ENCODE results near the gene CTNNA2. TPM values are rescaled to one million over a fixed set of nuclear protein-coding genes. Genes with fewer than 3 reads are reported as not detected.

CTNNA2 gene
- total and polyA plus RNA-seq, 2 of the 8 experiments (the other 6 are each of a cell fraction or from before 2014, with no cell fraction given), result 3.9 to 9.0 TPM

DNA sequence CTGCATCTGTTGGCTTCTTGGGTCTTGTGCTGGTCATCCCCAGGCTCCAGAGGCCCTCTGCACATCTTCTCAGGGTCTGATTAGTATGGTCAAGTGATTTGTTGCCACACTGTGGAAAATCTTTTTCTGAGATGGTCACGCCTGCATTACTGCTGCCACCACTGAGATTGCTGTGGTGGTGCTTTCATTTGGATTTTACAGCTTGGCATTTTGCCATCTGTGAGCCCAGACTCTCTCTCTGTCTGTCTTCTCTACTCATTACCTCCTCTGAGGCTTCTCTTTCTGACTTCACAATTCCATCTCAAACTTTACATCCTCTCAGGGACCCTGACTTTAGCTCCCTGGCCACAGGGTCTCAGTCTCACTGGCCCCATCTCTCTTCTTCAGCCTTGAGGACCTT lies 637.1 kb downstream of the CTNNA2 start (continued):
- TF ChIP-seq RXRA (IDR thresholded peaks at IDR 0.05; ENCODE audit: insufficient read depth, low read depth, low read length) (no peak), EZH2 (IDR thresholded peaks at IDR 0.05; ENCODE audit: low read depth, low read length, severe bottlenecking) (no peak), CBX5 (IDR thresholded peaks at IDR 0.05; ENCODE audit: low read depth, low read length) (no peak), CREB1 (IDR thresholded peaks at IDR 0.05) (no peak), TAF1 (IDR thresholded peaks at IDR 0.05; ENCODE audit: low read depth, low read length) (no peak)

Measured in H1 (cell line).